Vagina (tissue), 2 donors: ENCODE data around the gene KCTD16.

Experiments
- CTCF ChIP-seq, 3 experiments: fragments of 450-650 bp in 2 of 3; fragments of 200-600 bp in 1 of 3; sonication (generic) in 1 of 3; IDR thresholded peaks; one replicate each; pipeline ENCODE4 v1.5.1; 2017 to 2019; ENCODE audit warnings: antibody characterized with exemption in 3 of 3, mild to moderate bottlenecking in 2 of 3, moderate library complexity in 2 of 3
- POLR2AphosphoS5 ChIP-seq, 2 donors: sonication (generic); formaldehyde crosslinking; IDR thresholded peaks; one replicate each; pipeline ENCODE4 v1.9.0; 2017; ENCODE audit warnings: antibody characterized with exemption in 2 of 2, mild to moderate bottlenecking in 2 of 2, low read depth in 1 of 2; ENCODE audit not compliant: insufficient read depth in 1 of 2

GRCh38 chr5:144142139-144142823 is 28.4 kb upstream of the KCTD16 start:
- peak in 2 of 3 experiments; percentile 10 to 39 for TF ChIP-seq CTCF (IDR thresholded peaks at IDR 0.05)
- TF ChIP-seq POLR2AphosphoS5 (IDR thresholded peaks at IDR 0.05; ENCODE audit: insufficient read depth in 1 of 2, low read depth in 1 of 2), result no peak
